Astrocyte of the cerebellum (primary cell): ENCODE data around the gene PHF21A.
A peak's percentile ranks its signal among the peaks of the same experiment; 100 is the strongest.
"Not testable (repeated sequence)": the region's sequence is repeated elsewhere in the genome, so short reads cannot be mapped to it uniquely, and the experiment has no call there.

Source experiments
- DNase-seq: peaks from one replicate; pipeline ENCODE4 v3.0.0-alpha.2; 2011; ENCODE audit warnings: low read depth
- H3K4me3 ChIP-seq: 2 replicates; pipeline ENCODE4 v1.5.1; 2011; ENCODE audit warnings: mild to moderate bottlenecking, low read depth, low read length, moderate library complexity
- in situ Hi-C: cut with HindIII; loops from 2 replicates; pipeline ENCODE4 v1.10.0; 2017; ENCODE audit warnings: low sequenced_read_pairs
- TF ChIP-seq, protein P1 (sequence below): IDR thresholded peaks from 2 replicates; pipeline ENCODE4 v1.5.1; 2012; ENCODE audit warnings: low read length, low read depth, moderate library complexity, mild to moderate bottlenecking; ENCODE audit errors: missing control alignments

The PHF21A gene

GRCh38 chr11:46121724-46122477 is 647 bp upstream of the PHF21A start:
- TF ChIP-seq, protein P1, sequence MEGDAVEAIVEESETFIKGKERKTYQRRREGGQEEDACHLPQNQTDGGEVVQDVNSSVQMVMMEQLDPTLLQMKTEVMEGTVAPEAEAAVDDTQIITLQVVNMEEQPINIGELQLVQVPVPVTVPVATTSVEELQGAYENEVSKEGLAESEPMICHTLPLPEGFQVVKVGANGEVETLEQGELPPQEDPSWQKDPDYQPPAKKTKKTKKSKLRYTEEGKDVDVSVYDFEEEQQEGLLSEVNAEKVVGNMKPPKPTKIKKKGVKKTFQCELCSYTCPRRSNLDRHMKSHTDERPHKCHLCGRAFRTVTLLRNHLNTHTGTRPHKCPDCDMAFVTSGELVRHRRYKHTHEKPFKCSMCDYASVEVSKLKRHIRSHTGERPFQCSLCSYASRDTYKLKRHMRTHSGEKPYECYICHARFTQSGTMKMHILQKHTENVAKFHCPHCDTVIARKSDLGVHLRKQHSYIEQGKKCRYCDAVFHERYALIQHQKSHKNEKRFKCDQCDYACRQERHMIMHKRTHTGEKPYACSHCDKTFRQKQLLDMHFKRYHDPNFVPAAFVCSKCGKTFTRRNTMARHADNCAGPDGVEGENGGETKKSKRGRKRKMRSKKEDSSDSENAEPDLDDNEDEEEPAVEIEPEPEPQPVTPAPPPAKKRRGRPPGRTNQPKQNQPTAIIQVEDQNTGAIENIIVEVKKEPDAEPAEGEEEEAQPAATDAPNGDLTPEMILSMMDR: no peak
- peak; percentile 92 for DNase-seq
- in situ Hi-C loops: no loop called here
- H3K4me3 ChIP-seq: peak overlapping the region; percentile 64

DNA sequence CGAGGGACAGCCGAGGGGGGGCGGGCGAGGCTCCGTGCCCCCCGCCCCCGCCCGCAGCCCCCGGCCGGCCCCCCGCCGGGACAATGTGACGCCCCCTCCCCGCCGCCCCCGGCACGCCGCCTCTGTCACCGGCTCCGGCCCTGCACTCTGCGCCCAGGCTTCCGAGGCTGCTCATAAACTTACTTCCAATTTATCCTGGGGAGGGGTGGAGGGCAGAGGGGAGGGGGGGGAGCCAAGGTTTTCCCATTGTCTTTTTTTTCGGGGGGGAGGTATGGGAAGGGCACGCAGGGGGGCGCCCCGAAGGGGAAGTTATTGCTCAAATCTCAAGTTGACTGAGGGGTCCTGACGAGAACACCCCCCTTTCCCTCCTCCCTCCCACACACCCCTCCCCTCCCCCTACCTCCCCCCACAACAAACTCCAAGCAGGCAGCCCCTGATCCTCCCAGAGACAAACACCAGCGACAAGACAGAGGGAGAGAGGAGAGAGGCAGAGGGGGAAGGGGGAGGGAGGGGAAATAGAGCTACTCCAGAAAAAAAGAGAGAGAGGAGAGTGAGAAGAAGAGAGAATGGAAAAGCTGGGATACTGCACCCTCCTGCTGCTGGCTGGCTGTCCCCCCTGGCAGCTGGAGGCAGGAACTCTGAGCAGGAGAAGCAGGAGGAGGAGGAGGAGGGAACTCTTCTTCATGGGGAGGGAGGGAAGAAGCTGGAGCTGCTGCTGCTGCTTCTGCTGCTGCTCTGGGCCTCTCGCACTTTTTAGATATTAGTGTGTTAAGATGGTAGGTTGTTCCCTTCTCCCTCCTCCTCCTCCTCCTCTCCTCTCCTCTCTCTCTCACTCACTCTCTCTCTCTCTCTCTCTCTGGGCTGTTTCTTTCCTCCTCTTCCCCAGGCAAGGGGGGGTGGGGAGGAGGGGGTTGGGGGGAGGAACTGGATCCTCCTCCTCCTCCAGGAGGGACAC is 631 bp downstream of the PHF21A start:
- H3K4me3 ChIP-seq: peak overlapping the region; percentile 64
- in situ Hi-C loops: no loop called here
- TF ChIP-seq, protein P1: no peak
- DNase-seq: no peak

DNA sequence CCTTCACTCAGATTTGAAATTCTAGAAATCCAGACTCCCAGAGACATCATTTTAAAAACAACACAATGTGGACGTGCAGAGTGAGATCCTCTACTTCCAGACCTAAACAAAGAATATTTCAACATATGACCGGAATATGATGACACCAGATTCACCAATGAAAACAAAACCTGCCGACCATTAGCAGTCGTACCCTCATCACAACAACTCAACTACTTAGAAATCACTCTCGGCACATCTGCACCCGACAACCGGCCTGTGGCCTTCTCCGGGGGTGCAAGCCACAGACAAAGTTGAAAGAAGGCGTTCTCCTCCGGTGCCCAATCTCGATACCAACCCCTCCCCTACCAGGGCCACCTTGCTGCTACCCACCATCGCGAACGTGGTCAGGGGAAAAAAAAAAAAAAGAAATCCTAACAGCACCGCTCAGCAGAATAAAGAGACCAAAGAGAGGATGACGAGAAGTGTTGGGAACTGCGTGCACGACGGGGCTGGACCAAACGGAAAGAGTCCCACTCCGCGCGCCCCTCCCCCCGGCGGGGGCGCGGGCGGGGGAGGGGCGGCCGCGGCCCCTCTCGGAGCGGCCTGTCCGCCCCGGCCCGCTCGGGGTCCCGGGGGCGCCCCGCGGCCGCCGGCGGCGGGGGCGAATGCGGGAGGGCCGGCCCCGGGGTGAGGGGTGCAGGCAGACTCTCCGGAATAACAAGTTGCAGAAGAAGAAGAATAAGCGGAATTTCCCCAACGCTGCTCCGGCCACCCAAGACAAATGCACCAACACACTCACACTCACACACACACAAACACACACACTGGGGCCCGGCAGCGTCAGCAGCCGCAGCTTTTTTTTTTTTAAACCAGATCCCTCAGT is 1.7 kb downstream of the PHF21A start:
- H3K4me3 ChIP-seq: peak overlapping the region; percentile 64
- in situ Hi-C loops: no loop called here
- peak; percentile 49 for DNase-seq
- TF ChIP-seq, protein P1: no peak

GRCh38 chr11:46118702-46119351 is 2.4 kb downstream of the PHF21A start:
- peak overlapping the region; percentile 64 for H3K4me3 ChIP-seq
- no peak for DNase-seq
- in situ Hi-C loops: no loop called here
- TF ChIP-seq, protein P1: no peak

DNA sequence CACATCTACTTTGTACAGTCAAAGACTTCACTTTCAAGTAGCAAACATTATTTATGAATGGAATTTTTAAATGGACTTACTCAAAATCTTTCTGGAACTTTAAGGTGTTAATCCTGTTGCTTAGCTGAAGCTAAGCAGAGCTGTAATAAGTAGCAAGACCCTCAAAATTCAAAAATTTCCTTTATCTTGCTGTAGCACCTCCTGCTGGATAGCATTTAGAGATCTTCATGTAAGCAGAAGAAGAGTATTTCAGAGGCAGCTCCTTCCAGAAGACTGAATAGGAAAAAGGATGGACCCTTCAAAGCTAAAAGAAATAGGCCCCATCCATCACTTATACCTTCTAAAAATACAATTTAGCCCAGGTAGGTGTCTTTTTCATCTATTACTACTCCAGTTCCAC is 3.4 kb downstream of the PHF21A start:
- no peak for DNase-seq
- TF ChIP-seq, protein P1: no peak
- in situ Hi-C loops: no loop called here
- H3K4me3 ChIP-seq: no peak overlapping the region

DNA sequence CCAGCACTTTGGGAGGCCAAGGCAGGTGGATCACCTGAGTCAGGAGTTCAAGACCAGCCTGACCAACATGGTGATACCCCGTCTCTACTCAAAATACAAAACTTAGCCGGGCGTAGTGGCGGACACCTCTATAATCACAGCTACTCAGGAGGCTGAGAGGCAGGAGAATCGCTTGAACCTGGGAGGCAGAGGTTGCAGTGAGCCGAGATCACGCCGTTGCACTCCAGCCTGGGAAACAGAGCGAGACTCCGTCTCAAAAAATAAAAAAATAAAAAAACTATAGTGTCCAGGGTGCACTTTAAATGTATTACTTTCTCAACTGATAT is 4.6 kb downstream of the PHF21A start:
- DNase-seq, H3K4me3 ChIP-seq, in situ Hi-C loops: not testable (repeated sequence)
